Urinary bladder (tissue), 4 donors: ENCODE data around the gene CAMTA2. TPM values are rescaled to one million over a fixed set of nuclear protein-coding genes. Genes with fewer than 3 reads are reported as not detected.
"Not testable (repeated sequence)": the region's sequence is repeated elsewhere in the genome, so short reads cannot be mapped to it uniquely, and the experiment has no call there.

ENCODE experiments used
- DNase-seq: peaks from one replicate; pipeline ENCODE4 v3.0.0-alpha.2; 2015; ENCODE audit errors: extremely low spot score
- H3K27ac ChIP-seq: one replicate; pipeline ENCODE4 v1.5.1; 2013; ENCODE audit warnings: low read depth, mild to moderate bottlenecking, moderate library complexity
- H3K36me3 ChIP-seq: one replicate; pipeline ENCODE4 v1.6.1; 2013; ENCODE audit warnings: mild to moderate bottlenecking, moderate library complexity; ENCODE audit not compliant: insufficient read depth
- H3K4me1 ChIP-seq: one replicate; pipeline ENCODE4 v1.6.1; 2013; ENCODE audit warnings: mild to moderate bottlenecking, moderate library complexity; ENCODE audit not compliant: insufficient read depth
- H3K4me3 ChIP-seq: one replicate; pipeline ENCODE4 v1.5.1; 2013; ENCODE audit warnings: low read depth, low read length
- WGBS: extraction: QIAGEN DNeasy Blood & Tissue Kit; methylation state at CpG from one replicate; pipeline ENCODE4 v1.1.7; 2013; 5-methylcytosine and 5-hydroxymethylcytosine counted together
- polyA plus RNA-seq: library from polyadenylated mRNA; stranded (reverse); fragments of 200-250 nt; gene quantifications from one replicate; pipeline ENCODE4 v1.2.3, GENCODE V29; 2013
- small RNA-seq: library from RNA; depleted of rRNA; stranded (forward); fragments of <200 nt; gene quantifications from one replicate; pipeline ENCODE3, GENCODE V24; 2014
- total RNA-seq: library from RNA; depleted of rRNA; stranded (reverse); fragments of >200 nt; gene quantifications from one replicate; pipeline ENCODE4 v1.2.3, GENCODE V29; 2014
- donor health status: healthy with polysubstance abuse.
- donor health status: healthy.

The CAMTA2 gene
- total and polyA plus RNA-seq, 2 donors = 5.7 to 46.1 TPM

GRCh38 chr17:4932756-4933155 lies 54.7 kb downstream of the CAMTA2 start:
- no peaks in the 10 kb centered on the region for H3K36me3 ChIP-seq
- whole genome bisulfite sequencing = 89% methylated on average over 12 of the region's 12 CpGs
- no peaks in the 10 kb centered on the region for H3K4me1 ChIP-seq
- no peak for DNase-seq
- no peak overlapping the region for H3K4me3 ChIP-seq
- H3K27ac ChIP-seq = no peak overlapping the region

GRCh38 chr17:4931963-4932362 lies 55.5 kb downstream of the CAMTA2 start, which contains the start of gene GP1BA:
Gene GP1BA (plus strand): TSS chr17:4932277. CDS start chr17:4932605, 328 bp downstream.
- H3K4me1 ChIP-seq = no peaks in the 10 kb centered on the region
- WGBS = 86% methylated on average over 14 of the region's 14 CpGs

GRCh38 chr17:4928881-4929280 lies 58.6 kb downstream of the CAMTA2 start:
- Histone ChIP-seq H3K4me3 (no peak overlapping the region), H3K4me1 (no peaks in the 10 kb centered on the region), H3K36me3 (no peaks in the 10 kb centered on the region), H3K27ac (no peak overlapping the region)
- DNase-seq = no peak
- WGBS = 96% methylated on average over 18 of the region's 18 CpGs

More at GRCh38 chr17:4931963-4932362, 55.5 kb downstream of the CAMTA2 start, which contains the start of gene GP1BA:
- Histone ChIP-seq H3K4me3 (no peak within 1 kb of the TSS), H3K36me3 (no peaks in the 10 kb centered on the region), H3K27ac (no peak within 1 kb of the TSS)
- DNase-seq = no peak

- 81% methylated on average over 24 of the region's 24 CpGs for WGBS
- not testable (repeated sequence) for H3K27ac ChIP-seq, H3K4me3 ChIP-seq, DNase-seq, H3K4me1 ChIP-seq, H3K36me3 ChIP-seq
Measured at GRCh38 chr17:4926577-4927335, 60.7 kb downstream of the CAMTA2 start.

- 90% methylated on average over 4 of the region's 4 CpGs for WGBS
- no peaks in the 10 kb centered on the region for H3K4me1 ChIP-seq
- no peak overlapping the region for H3K27ac ChIP-seq
- H3K4me3 ChIP-seq = no peak overlapping the region
- no peaks in the 10 kb centered on the region for H3K36me3 ChIP-seq
- DNase-seq = no peak
Measured at GRCh38 chr17:4921320-4921719, 66.2 kb downstream of the CAMTA2 start.

- H3K4me3 ChIP-seq = no peak overlapping the region
- no peak overlapping the region for H3K27ac ChIP-seq
- no peak for DNase-seq
- H3K36me3 ChIP-seq = no peaks in the 10 kb centered on the region
- WGBS = 87% methylated on average over 10 of the region's 10 CpGs
- H3K4me1 ChIP-seq = no peaks in the 10 kb centered on the region
Measured at GRCh38 chr17:4920351-4921048, 67.0 kb downstream of the CAMTA2 start.

- H3K4me3 ChIP-seq = no peak overlapping the region
- no peaks in the 10 kb centered on the region for H3K36me3 ChIP-seq
- WGBS = 44% methylated on average over 8 of the region's 8 CpGs
- H3K4me1 ChIP-seq = no peaks in the 10 kb centered on the region
- H3K27ac ChIP-seq = no peak overlapping the region
- no peak for DNase-seq
Measured at GRCh38 chr17:4919511-4920047, 67.9 kb downstream of the CAMTA2 start.

Small RNAs within 50 kb of the gene (small RNA-seq; reads per million reads assigned to genes)
- gene MIR6864 (not detected), gene MIR6865 (not detected)

Other genes with a start within 250 kb of the CAMTA2 start
- gene ZMYND15, start 247.8 kb downstream of the CAMTA2 start, total RNA-seq = 0.42 TPM
- gene ZMYND15, start 247.8 kb downstream of the CAMTA2 start, polyA plus RNA-seq = 0.60 TPM
- 3.2 TPM for gene CXCL16, start 247.7 kb downstream of the CAMTA2 start, total RNA-seq
- gene CXCL16, start 247.7 kb downstream of the CAMTA2 start, polyA plus RNA-seq = 14.3 TPM
- gene TM4SF5, start 215.8 kb downstream of the CAMTA2 start, total RNA-seq = not detected
- 0.18 TPM for gene TM4SF5, start 215.8 kb downstream of the CAMTA2 start, polyA plus RNA-seq
- gene VMO1, start 201.3 kb downstream of the CAMTA2 start, total RNA-seq = 0.95 TPM
- 2.4 TPM for gene VMO1, start 201.3 kb downstream of the CAMTA2 start, polyA plus RNA-seq
- not detected for gene GLTPD2, start 198.7 kb downstream of the CAMTA2 start, total RNA-seq
- 0.10 TPM for gene GLTPD2, start 198.7 kb downstream of the CAMTA2 start, polyA plus RNA-seq
- gene PSMB6, start 191.5 kb downstream of the CAMTA2 start, total RNA-seq = 60.5 TPM
- 214 TPM for gene PSMB6, start 191.5 kb downstream of the CAMTA2 start, polyA plus RNA-seq
- gene PLD2, start 180.5 kb downstream of the CAMTA2 start, total RNA-seq = 23.6 TPM
- gene PLD2, start 180.5 kb downstream of the CAMTA2 start, polyA plus RNA-seq = 21.7 TPM
- 29.9 TPM for gene MINK1, start 154.3 kb downstream of the CAMTA2 start, total RNA-seq
- gene MINK1, start 154.3 kb downstream of the CAMTA2 start, polyA plus RNA-seq = 45.2 TPM
- gene C17orf107, start 88.1 kb downstream of the CAMTA2 start, total RNA-seq = 7.7 TPM
- 1.7 TPM for gene C17orf107, start 88.1 kb downstream of the CAMTA2 start, polyA plus RNA-seq
- 0.79 TPM for gene CHRNE, start 84.6 kb downstream of the CAMTA2 start, total RNA-seq
- 0.79 TPM for gene CHRNE, start 84.6 kb downstream of the CAMTA2 start, polyA plus RNA-seq
- not detected for gene GP1BA, start 55.4 kb downstream of the CAMTA2 start, total RNA-seq
- 0.04 TPM for gene GP1BA, start 55.4 kb downstream of the CAMTA2 start, polyA plus RNA-seq
- gene SLC25A11, start 47.6 kb downstream of the CAMTA2 start, total RNA-seq = 27.7 TPM
- 73.5 TPM for gene SLC25A11, start 47.6 kb downstream of the CAMTA2 start, polyA plus RNA-seq
- 15.3 TPM for gene RNF167, start 47.4 kb downstream of the CAMTA2 start, total RNA-seq
- gene RNF167, start 47.4 kb downstream of the CAMTA2 start, polyA plus RNA-seq = 119 TPM
- 205 TPM for gene PFN1, start 39.1 kb downstream of the CAMTA2 start, total RNA-seq
- gene PFN1, start 39.1 kb downstream of the CAMTA2 start, polyA plus RNA-seq = 1,651 TPM
- gene ENO3, start 36.6 kb downstream of the CAMTA2 start, total RNA-seq = 31.5 TPM
- gene ENO3, start 36.6 kb downstream of the CAMTA2 start, polyA plus RNA-seq = 6.3 TPM
- gene SPAG7, start 19.9 kb downstream of the CAMTA2 start, total RNA-seq = 35.2 TPM
- 83.2 TPM for gene SPAG7, start 19.9 kb downstream of the CAMTA2 start, polyA plus RNA-seq
- 0.42 TPM for gene INCA1, start 9.8 kb upstream of the CAMTA2 start, total RNA-seq
- gene INCA1, start 9.8 kb upstream of the CAMTA2 start, polyA plus RNA-seq = 1.3 TPM
- 26.9 TPM for gene KIF1C, start 10.3 kb upstream of the CAMTA2 start, total RNA-seq
- 89.4 TPM for gene KIF1C, start 10.3 kb upstream of the CAMTA2 start, polyA plus RNA-seq
- 0.58 TPM for gene SLC52A1, start 47.8 kb upstream of the CAMTA2 start, total RNA-seq
- 0.35 TPM for gene SLC52A1, start 47.8 kb upstream of the CAMTA2 start, polyA plus RNA-seq
- 9.2 TPM for gene ZFP3, start 90.8 kb upstream of the CAMTA2 start, total RNA-seq
- 3.9 TPM for gene ZFP3, start 90.8 kb upstream of the CAMTA2 start, polyA plus RNA-seq
- 9.1 TPM for gene ZNF232, start 124.2 kb upstream of the CAMTA2 start, total RNA-seq
- 9.0 TPM for gene ZNF232, start 124.2 kb upstream of the CAMTA2 start, polyA plus RNA-seq
- 0.85 TPM for gene USP6, start 128.4 kb upstream of the CAMTA2 start, total RNA-seq
- 0.03 TPM for gene USP6, start 128.4 kb upstream of the CAMTA2 start, polyA plus RNA-seq
- 26.3 TPM for gene ZNF594, start 204.2 kb upstream of the CAMTA2 start, total RNA-seq
- gene ZNF594, start 204.2 kb upstream of the CAMTA2 start, polyA plus RNA-seq = 5.8 TPM
- gene SCIMP, start 247.2 kb upstream of the CAMTA2 start, total RNA-seq = 0.42 TPM
- 3.3 TPM for gene SCIMP, start 247.2 kb upstream of the CAMTA2 start, polyA plus RNA-seq